GM06990 (cell line): ENCODE data around the gene FPR1.

ENCODE experiments used
- DNase-seq: peaks from one replicate; pipeline ENCODE4 v3.0.0-alpha.2; 2011; ENCODE audit not compliant: insufficient read length; ENCODE audit errors: extremely low read depth
- H3K27me3 ChIP-seq: replicated peaks from 2 replicates; pipeline ENCODE4 v1.6.0; 2011; ENCODE audit warnings: low read length; ENCODE audit not compliant: control insufficient read depth, insufficient read depth
- H3K36me3 ChIP-seq: 2 replicates; pipeline ENCODE4 v1.5.1; 2011; ENCODE audit warnings: low read length; ENCODE audit not compliant: control insufficient read depth, insufficient read depth
- H3K4me3 ChIP-seq: replicated peaks from 2 replicates; pipeline ENCODE4 v1.5.1; 2011; ENCODE audit warnings: low read depth, mild to moderate bottlenecking, control low read depth, low read length
- CTCF ChIP-seq: IDR thresholded peaks from 2 replicates; pipeline ENCODE4 v1.5.1; 2011; ENCODE audit warnings: low read length, control low read depth, mild to moderate bottlenecking, inconsistent platforms; ENCODE audit not compliant: insufficient read depth, poor library complexity, severe bottlenecking

Gene FPR1

GRCh38 chr19:51729781-51730180 lies 21.9 kb downstream of the FPR1 start:
- DNase-seq: no peak
- Histone ChIP-seq H3K4me3 (no peak overlapping the region), H3K27me3 (no peaks in the 10 kb centered on the region), H3K36me3 (no peaks in the 10 kb centered on the region)
- no peak for TF ChIP-seq CTCF

DNA sequence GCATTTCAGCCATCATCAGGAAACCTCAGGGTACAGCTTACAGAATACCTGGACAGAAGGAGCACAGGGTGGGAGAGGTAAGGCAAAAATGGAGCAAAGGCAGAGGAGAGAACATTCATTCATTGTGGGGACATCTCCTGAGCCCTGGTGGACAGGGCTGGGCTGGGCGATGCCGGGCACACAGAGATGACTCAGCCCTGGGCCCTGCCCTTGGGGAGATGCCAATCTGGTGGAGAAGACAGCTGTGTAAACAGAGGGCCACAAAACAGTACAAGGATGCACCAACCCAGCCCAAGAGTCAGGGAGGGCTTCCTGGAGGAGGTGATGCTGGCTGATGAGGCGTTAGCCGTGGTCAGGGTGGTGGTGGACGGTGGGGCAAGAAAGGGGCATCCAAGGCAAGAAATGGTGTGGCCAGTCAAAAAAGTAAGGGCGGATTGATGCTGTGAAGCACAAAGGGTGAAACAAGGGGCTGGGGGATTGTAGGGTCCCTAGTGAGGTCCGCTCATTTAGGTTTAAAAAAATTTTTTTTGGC lies 24.3 kb downstream of the FPR1 start:
- no peak for DNase-seq
- Histone ChIP-seq H3K27me3 (no peaks in the 10 kb centered on the region), H3K36me3 (no peaks in the 10 kb centered on the region), H3K4me3 (no peak overlapping the region)
- TF ChIP-seq CTCF: no peak

DNA sequence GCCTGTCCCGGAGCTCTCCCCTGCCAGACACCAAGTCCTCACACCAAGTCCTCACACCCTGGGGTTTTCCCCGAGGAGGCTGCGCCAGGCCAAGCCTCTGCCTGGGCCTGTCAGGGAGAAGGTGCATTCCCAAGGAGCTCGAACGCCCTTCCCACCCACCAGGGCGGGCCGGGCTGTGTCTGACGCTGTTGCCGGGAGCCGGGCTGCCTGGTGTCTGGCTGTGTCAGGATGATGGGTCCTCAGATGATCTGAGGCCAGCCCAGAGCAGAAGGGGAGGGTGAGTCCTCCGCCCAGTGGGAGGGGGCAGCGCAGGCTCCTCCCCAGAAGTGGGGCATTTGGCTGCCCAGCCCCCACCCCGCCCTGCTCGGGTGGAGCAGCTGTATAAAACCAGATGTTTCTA lies 25.6 kb downstream of the FPR1 start:
- Histone ChIP-seq H3K4me3 (no peak overlapping the region), H3K27me3 (no peaks in the 10 kb centered on the region), H3K36me3 (no peaks in the 10 kb centered on the region)
- no peak for DNase-seq
- TF ChIP-seq CTCF: no peak

DNA sequence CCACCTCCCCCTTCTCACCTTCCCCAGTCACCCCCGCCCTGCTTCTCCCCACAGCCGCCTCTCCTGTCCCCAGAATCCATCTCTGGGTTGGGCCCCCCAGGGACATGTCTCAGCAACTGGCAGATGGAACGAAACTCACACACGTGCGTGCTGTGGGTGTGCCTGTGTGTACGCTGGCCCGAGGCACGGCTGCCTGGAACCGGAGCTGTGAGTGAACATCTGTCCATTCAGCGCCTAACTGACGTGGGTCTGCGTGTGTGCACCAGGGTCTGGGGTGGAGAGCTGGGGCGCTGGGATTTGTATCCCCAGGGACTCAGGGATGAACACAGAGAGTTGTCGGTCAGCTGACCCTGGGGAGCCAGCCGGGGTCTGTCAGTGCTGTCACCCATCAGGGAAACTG lies 27.1 kb downstream of the FPR1 start:
- no peak for TF ChIP-seq CTCF
- H3K27me3 ChIP-seq: no peaks in the 10 kb centered on the region

GRCh38 chr19:51722492-51722891 lies 29.2 kb downstream of the FPR1 start:
- TF ChIP-seq CTCF: no peak
- Histone ChIP-seq H3K36me3 (no peaks in the 10 kb centered on the region), H3K4me3 (no peak overlapping the region), H3K27me3 (no peaks in the 10 kb centered on the region)
- DNase-seq: no peak

More for the DNA sequence above, 27.1 kb downstream of the FPR1 start:
- DNase-seq: no peak
- no peaks in the 10 kb centered on the region for H3K36me3 ChIP-seq
- H3K4me3 ChIP-seq: no peak overlapping the region

- Histone ChIP-seq H3K4me3 (no peak overlapping the region), H3K27me3 (no peaks in the 10 kb centered on the region), H3K36me3 (no peaks in the 10 kb centered on the region)
- no peak for TF ChIP-seq CTCF
- no peak for DNase-seq
These were observed 29.8 kb downstream of the FPR1 start for GRCh38 chr19:51721905-51722304.
